Measurements from ENCODE around the gene NOL9. TPM values are rescaled to one million over a fixed set of nuclear protein-coding genes. Genes with fewer than 3 reads are reported as not detected.
"Not testable (repeated sequence)": the region's sequence is repeated elsewhere in the genome, so short reads cannot be mapped to it uniquely, and the experiment has no call there.

NOL9 gene
- total and polyA plus RNA-seq, 4 donors = 13.2 to 26.2 (median 23.7) TPM

DNA sequence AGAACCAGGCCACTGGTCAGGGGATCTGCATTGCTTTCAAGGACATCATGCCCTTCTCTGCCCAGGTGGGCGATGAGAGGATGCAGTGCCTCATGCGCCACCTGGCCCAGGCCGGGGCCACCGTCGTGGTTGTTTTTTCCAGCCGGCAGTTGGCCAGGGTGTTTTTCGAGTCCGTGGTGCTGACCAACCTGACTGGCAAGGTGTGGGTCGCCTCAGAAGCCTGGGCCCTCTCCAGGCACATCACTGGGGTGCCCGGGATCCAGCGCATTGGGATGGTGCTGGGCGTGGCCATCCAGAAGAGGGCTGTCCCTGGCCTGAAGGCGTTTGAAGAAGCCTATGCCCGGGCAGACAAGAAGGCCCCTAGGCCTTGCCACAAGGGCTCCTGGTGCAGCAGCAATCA is 20.5 kb upstream of the NOL9 start:
- Histone ChIP-seq H3K36me3 (ENCODE audit: control insufficient read depth, insufficient read depth, low read length) (no peaks in the 10 kb centered on the region), H3K4me1 (ENCODE audit: control insufficient read depth, insufficient read depth, low read length) (peaks cover 21% of the 10 kb centered on the region), H3K27me3 (ENCODE audit: control insufficient read depth, insufficient read depth, low read length) (no peaks in the 10 kb centered on the region), H3K9me3 (ENCODE audit: control insufficient read depth, insufficient read depth, low read length) (no peaks in the 10 kb centered on the region), H3K4me3 (ENCODE audit: low read depth, low read length) (no peak overlapping the region), H3K27ac (ENCODE audit: low read depth, low read length) (no peak overlapping the region)
- DNase-seq (ENCODE audit: low read depth in 4 of 6, low spot score in 6 of 6) = no peak
- 85% methylated on average over 14 of the region's 14 CpGs for WGBS (ENCODE audit: insufficient coverage)

DNA sequence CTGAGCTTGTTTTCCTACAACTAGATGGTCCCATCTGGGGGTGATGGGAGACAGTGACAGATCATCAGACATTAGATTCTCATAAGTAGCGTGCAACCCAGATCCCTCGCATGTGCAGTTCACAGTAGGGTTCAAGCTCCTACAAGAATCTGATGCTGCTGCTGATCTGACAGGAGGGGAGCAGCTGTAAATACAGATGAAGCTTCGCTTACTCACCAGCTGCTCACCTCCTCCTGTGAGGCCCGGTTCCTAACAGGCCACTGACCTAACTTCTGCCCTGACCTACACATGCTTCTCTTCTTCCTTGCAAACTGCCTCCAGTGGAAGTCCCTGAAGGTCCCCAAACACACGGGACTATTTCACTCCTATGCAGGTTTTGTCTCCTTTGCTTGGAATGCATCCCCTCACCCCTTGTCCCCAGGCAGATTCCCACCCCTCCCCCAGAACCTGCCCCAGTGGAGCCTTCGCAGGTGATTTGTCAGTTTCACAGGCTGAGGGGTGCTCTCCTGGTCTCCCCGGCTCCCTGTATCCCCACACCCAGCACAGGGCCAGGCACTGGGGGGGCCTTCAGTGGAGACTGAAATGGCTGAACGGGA is 19.8 kb upstream of the NOL9 start:
- Histone ChIP-seq H3K27ac (ENCODE audit: low read depth, low read length) (no peak overlapping the region), H3K4me1 (ENCODE audit: control insufficient read depth, insufficient read depth, low read length) (peaks cover 15% of the 10 kb centered on the region), H3K9me3 (ENCODE audit: control insufficient read depth, insufficient read depth, low read length) (no peaks in the 10 kb centered on the region), H3K4me3 (ENCODE audit: low read depth, low read length) (no peak overlapping the region), H3K36me3 (ENCODE audit: control insufficient read depth, insufficient read depth, low read length) (no peaks in the 10 kb centered on the region), H3K27me3 (ENCODE audit: control insufficient read depth, insufficient read depth, low read length) (no peaks in the 10 kb centered on the region)
- WGBS (ENCODE audit: insufficient coverage) = 73% methylated on average over 8 of the region's 8 CpGs
- no peak for DNase-seq (ENCODE audit: low read depth in 4 of 6, low spot score in 6 of 6)

GRCh38 chr1:6572653-6573383 is 18.5 kb upstream of the NOL9 start:
- H3K4me1 ChIP-seq (ENCODE audit: control insufficient read depth, insufficient read depth, low read length) = peaks cover 4% of the 10 kb centered on the region
- WGBS (ENCODE audit: insufficient coverage) = 67% methylated on average over 12 of the region's 12 CpGs
- no peaks in the 10 kb centered on the region for H3K36me3 ChIP-seq (ENCODE audit: control insufficient read depth, insufficient read depth, low read length)
- no peak overlapping the region for H3K4me3 ChIP-seq (ENCODE audit: low read depth, low read length)
- no peaks in the 10 kb centered on the region for H3K9me3 ChIP-seq (ENCODE audit: control insufficient read depth, insufficient read depth, low read length)
- no peak for DNase-seq (ENCODE audit: low read depth in 4 of 6, low spot score in 6 of 6)
- no peak overlapping the region for H3K27ac ChIP-seq (ENCODE audit: low read depth, low read length)
- H3K27me3 ChIP-seq (ENCODE audit: control insufficient read depth, insufficient read depth, low read length) = no peaks in the 10 kb centered on the region

DNA sequence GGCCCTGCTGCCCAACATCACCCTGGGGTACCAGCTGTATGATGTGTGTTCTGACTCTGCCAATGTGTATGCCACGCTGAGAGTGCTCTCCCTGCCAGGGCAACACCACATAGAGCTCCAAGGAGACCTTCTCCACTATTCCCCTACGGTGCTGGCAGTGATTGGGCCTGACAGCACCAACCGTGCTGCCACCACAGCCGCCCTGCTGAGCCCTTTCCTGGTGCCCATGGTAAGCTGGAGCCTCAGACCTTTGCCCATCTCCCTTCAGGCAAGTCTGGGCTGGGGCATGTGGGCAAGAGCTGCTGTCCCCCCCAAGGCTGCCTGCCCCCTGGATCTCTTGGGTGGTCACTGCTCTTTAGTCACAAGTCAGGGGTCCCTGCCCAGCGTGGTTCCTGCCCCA is 16.7 kb upstream of the NOL9 start:
- Histone ChIP-seq H3K4me3 (ENCODE audit: low read depth, low read length) (no peak overlapping the region), H3K27ac (ENCODE audit: low read depth, low read length) (no peak overlapping the region), H3K4me1 (ENCODE audit: control insufficient read depth, insufficient read depth, low read length) (no peaks in the 10 kb centered on the region), H3K27me3 (ENCODE audit: control insufficient read depth, insufficient read depth, low read length) (no peaks in the 10 kb centered on the region), H3K36me3 (ENCODE audit: control insufficient read depth, insufficient read depth, low read length) (no peaks in the 10 kb centered on the region), H3K9me3 (ENCODE audit: control insufficient read depth, insufficient read depth, low read length) (no peaks in the 10 kb centered on the region)
- 61% methylated on average over 4 of the region's 5 CpGs for WGBS (ENCODE audit: insufficient coverage)
- no peak for DNase-seq (ENCODE audit: low read depth in 4 of 6, low spot score in 6 of 6)

DNA sequence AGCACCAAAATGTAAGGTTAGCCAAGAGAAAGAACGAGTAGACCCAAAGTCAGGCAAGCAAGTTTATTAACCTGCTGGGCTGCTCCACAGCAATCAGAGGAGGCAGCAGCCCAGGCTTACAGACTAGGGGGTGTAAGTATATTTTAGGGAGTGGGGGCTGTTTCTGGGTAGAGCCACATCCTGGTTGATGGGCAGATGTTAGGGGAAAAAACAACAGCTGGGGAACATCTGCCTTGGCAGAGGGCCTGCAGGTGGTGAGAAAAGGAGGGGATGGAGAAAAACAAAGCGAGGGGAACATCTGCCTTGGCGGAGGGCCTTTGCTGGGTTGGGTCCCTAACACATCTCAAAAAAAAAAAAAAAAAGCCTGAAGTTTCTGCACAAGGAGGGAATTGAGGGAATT is 15.8 kb upstream of the NOL9 start:
- 69% methylated on average over 1 of the region's 3 CpGs for WGBS (ENCODE audit: insufficient coverage)
- DNase-seq (ENCODE audit: low read depth in 4 of 6, low spot score in 6 of 6) = no peak
- Histone ChIP-seq H3K4me3 (ENCODE audit: low read depth, low read length) (no peak overlapping the region), H3K27me3 (ENCODE audit: control insufficient read depth, insufficient read depth, low read length) (no peaks in the 10 kb centered on the region), H3K36me3 (ENCODE audit: control insufficient read depth, insufficient read depth, low read length) (no peaks in the 10 kb centered on the region), H3K27ac (ENCODE audit: low read depth, low read length) (no peak overlapping the region), H3K9me3 (ENCODE audit: control insufficient read depth, insufficient read depth, low read length) (no peaks in the 10 kb centered on the region), H3K4me1 (ENCODE audit: control insufficient read depth, insufficient read depth, low read length) (no peaks in the 10 kb centered on the region)

- Histone ChIP-seq H3K27me3 (ENCODE audit: control insufficient read depth, insufficient read depth, low read length) (no peaks in the 10 kb centered on the region), H3K36me3 (ENCODE audit: control insufficient read depth, insufficient read depth, low read length) (no peaks in the 10 kb centered on the region), H3K9me3 (ENCODE audit: control insufficient read depth, insufficient read depth, low read length) (no peaks in the 10 kb centered on the region), H3K4me3 (ENCODE audit: low read depth, low read length) (no peak overlapping the region), H3K27ac (ENCODE audit: low read depth, low read length) (no peak overlapping the region), H3K4me1 (ENCODE audit: control insufficient read depth, insufficient read depth, low read length) (no peaks in the 10 kb centered on the region)
- no peak for DNase-seq (ENCODE audit: low read depth in 4 of 6, low spot score in 6 of 6)
- WGBS (ENCODE audit: insufficient coverage) = 93% methylated on average over 11 of the region's 11 CpGs
These were observed 14.7 kb upstream of the NOL9 start for GRCh38 chr1:6569033-6569432.

GRCh38 chr1:6560267-6560666 is 6.0 kb upstream of the NOL9 start:
- no peak for DNase-seq (ENCODE audit: low read depth in 4 of 6, low spot score in 6 of 6)
- Histone ChIP-seq H3K4me1 (ENCODE audit: control insufficient read depth, insufficient read depth, low read length) (peaks cover 2% of the 10 kb centered on the region), H3K27ac (ENCODE audit: low read depth, low read length) (no peak overlapping the region), H3K9me3 (ENCODE audit: control insufficient read depth, insufficient read depth, low read length) (no peaks in the 10 kb centered on the region), H3K36me3 (ENCODE audit: control insufficient read depth, insufficient read depth, low read length) (no peaks in the 10 kb centered on the region), H3K4me3 (ENCODE audit: low read depth, low read length) (no peak overlapping the region), H3K27me3 (ENCODE audit: control insufficient read depth, insufficient read depth, low read length) (no peaks in the 10 kb centered on the region)
- 67% methylated on average over 5 of the region's 9 CpGs for whole genome bisulfite sequencing (ENCODE audit: insufficient coverage)

DNA sequence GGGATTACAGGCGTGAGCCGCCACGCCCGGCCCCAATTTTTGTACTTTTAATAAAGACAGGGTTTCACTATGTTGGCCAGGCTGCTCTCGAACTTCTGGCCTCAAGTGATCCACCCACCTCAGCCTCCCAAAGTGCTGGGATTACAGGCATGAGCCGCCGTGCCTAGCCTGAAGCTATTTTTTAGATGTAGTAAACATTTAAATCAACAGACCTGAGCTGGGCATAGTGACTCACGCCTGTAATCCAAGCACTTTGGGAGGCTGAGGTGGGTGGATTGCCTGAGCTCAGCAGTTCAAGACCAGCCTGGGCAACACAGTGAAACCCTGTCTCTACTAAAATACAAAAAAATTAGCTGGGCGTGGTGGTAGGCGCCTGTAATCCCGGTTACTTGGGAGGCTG is 4.8 kb upstream of the NOL9 start:
- H3K9me3 ChIP-seq (ENCODE audit: control insufficient read depth, insufficient read depth, low read length); H3K27me3 ChIP-seq (ENCODE audit: control insufficient read depth, insufficient read depth, low read length); H3K36me3 ChIP-seq (ENCODE audit: control insufficient read depth, insufficient read depth, low read length); H3K27ac ChIP-seq (ENCODE audit: low read depth, low read length); DNase-seq (ENCODE audit: low read depth in 4 of 6, low spot score in 6 of 6); H3K4me3 ChIP-seq (ENCODE audit: low read depth, low read length): not testable (repeated sequence)
- H3K4me1 ChIP-seq (ENCODE audit: control insufficient read depth, insufficient read depth, low read length) = peaks cover 12% of the 10 kb centered on the region
- 85% methylated on average over 5 of the region's 11 CpGs for WGBS (ENCODE audit: insufficient coverage)

- Histone ChIP-seq H3K36me3 (ENCODE audit: control insufficient read depth, insufficient read depth, low read length) (no peaks in the 10 kb centered on the region), H3K4me3 (ENCODE audit: low read depth, low read length) (no peak overlapping the region), H3K27me3 (ENCODE audit: control insufficient read depth, insufficient read depth, low read length) (no peaks in the 10 kb centered on the region), H3K4me1 (ENCODE audit: control insufficient read depth, insufficient read depth, low read length) (peaks cover 24% of the 10 kb centered on the region), H3K27ac (ENCODE audit: low read depth, low read length) (no peak overlapping the region), H3K9me3 (ENCODE audit: control insufficient read depth, insufficient read depth, low read length) (no peaks in the 10 kb centered on the region)
- no CpG with 5 or more reads among the region's 1 CpG for WGBS (ENCODE audit: insufficient coverage)
- no peak for DNase-seq (ENCODE audit: low read depth in 4 of 6, low spot score in 6 of 6)
These were observed 3.3 kb upstream of the NOL9 start for GRCh38 chr1:6557597-6557996.
